Mucosa of gallbladder (tissue), 1 donor: ENCODE data around the gene DMRTB1. TPM values are rescaled to one million over a fixed set of nuclear protein-coding genes. Genes with fewer than 3 reads are reported as not detected.

Source experiments
- DNase-seq: peaks from one replicate; pipeline ENCODE4 v3.0.0-alpha.2; 2020; ENCODE audit warnings: low spot score
- total RNA-seq: library from RNA; stranded (reverse); gene quantifications from one replicate; pipeline ENCODE4 v1.2.1, GENCODE V29; 2021
- donor health status: DM: no; HTN: no; CAD: no.

The DMRTB1 gene
- total RNA-seq, 1 donor from 2014 or later, result not detected

- DNase-seq, result no peak
Observed at GRCh38 chr1:53463961-53464899, 5.0 kb downstream of the DMRTB1 start.

GRCh38 chr1:53465023-53465957 lies 6.1 kb downstream of the DMRTB1 start:
- no peak for DNase-seq

GRCh38 chr1:53467391-53467790 lies 8.2 kb downstream of the DMRTB1 start:
- DNase-seq, result no peak

GRCh38 chr1:53468374-53468773 lies 9.2 kb downstream of the DMRTB1 start:
- no peak for DNase-seq

GRCh38 chr1:53469373-53469772 lies 10.2 kb downstream of the DMRTB1 start:
- no peak for DNase-seq

GRCh38 chr1:53470155-53470554 lies 11.0 kb downstream of the DMRTB1 start:
- peak; percentile 80 for DNase-seq

GRCh38 chr1:53470584-53470983 lies 11.4 kb downstream of the DMRTB1 start:
- no peak for DNase-seq

- no peak for DNase-seq
Observed at GRCh38 chr1:53471000-53471399, 11.8 kb downstream of the DMRTB1 start.

GRCh38 chr1:53473463-53473862 lies 14.3 kb downstream of the DMRTB1 start:
- no peak for DNase-seq

GRCh38 chr1:53475664-53476063 lies 16.5 kb downstream of the DMRTB1 start:
- DNase-seq, result no peak

GRCh38 chr1:53476579-53476978 lies 17.4 kb downstream of the DMRTB1 start:
- no peak for DNase-seq

- DNase-seq, result no peak
Observed at GRCh38 chr1:53477651-53478501, 18.7 kb downstream of the DMRTB1 start.

- no peak for DNase-seq
Observed at GRCh38 chr1:53478502-53478818, 19.3 kb downstream of the DMRTB1 start.

GRCh38 chr1:53480678-53481077 lies 21.5 kb downstream of the DMRTB1 start:
- no peak for DNase-seq

GRCh38 chr1:53481456-53481855 lies 22.3 kb downstream of the DMRTB1 start:
- DNase-seq, result no peak

- DNase-seq, result no peak
Observed at GRCh38 chr1:53482441-53483153, 23.4 kb downstream of the DMRTB1 start.

GRCh38 chr1:53483170-53483569 lies 24.0 kb downstream of the DMRTB1 start:
- DNase-seq, result no peak

- DNase-seq, result no peak
Observed at GRCh38 chr1:53483656-53484055, 24.5 kb downstream of the DMRTB1 start.

- DNase-seq, result no peak
Observed at GRCh38 chr1:53484705-53485477, 25.7 kb downstream of the DMRTB1 start.
